SKM-1 treated with dmso at 0.1 percent for 144 hours (cell line): ENCODE data around the gene PLCL1.

ENCODE experiments used
- DNase-seq: peaks from one replicate; lab custom pipeline; 2025; ENCODE audit not compliant: unreplicated experiment; lab: John Stamatoyannopoulos, UW

PLCL1 gene

DNA sequence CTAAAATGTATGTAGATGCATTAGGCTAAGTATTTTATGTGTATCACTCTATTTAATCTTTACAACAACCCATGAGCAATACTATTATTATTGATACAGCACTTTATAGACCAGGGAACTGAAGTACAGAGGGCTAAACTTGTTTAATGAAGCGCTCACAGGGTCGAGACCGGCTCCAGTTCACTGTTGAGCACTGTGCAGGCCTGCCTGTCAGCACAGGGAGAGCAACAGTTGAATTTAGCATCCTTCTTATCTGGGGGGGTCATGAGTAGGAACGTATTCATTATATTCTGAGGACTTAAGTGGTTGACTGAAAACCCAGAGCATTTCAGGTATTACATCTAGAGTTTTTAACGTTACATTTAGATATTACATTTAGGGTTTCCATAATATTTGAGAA is 120.1 kb downstream of the PLCL1 start:
- DNase-seq: no peak

DNA sequence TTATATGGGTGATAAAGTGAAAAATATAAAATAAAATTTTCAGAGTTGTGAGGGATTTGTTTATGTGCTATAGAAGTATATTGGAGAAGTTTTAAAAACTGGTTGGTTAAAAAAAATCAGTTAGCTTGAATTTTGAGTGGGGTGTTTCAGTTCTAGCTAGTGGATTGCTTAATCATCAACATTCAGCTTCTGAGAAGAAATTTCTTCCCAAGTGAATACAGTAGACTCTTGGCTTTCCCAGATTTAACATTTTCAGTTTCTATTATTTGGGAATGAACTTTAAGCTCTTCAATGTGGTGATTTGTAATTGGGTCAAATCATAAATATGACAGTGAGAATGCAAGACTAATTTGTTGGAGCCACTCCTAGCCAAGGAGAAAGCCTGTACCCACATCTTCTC is 120.8 kb downstream of the PLCL1 start:
- DNase-seq: no peak

DNA sequence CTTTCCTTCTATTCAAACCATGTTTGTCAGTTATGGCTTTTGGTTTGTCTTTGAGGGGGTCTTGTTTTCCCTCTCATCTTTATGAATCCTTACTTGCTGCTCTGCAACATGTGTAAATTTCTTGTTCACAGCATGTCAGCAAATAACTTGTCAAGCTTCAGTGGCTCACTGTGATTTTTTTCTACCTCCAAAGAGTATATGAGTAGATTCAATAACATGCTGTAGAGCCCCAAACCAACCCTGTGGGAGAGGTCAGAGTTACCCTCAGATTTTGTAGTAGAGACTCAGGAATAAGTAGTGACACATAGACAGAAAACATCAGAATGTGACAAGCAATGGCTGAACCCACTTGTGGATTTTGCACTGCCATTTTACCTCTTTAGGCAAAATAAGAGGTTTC is 121.6 kb downstream of the PLCL1 start:
- no peak for DNase-seq

- DNase-seq: no peak
Measured at GRCh38 chr2:197926673-197927072, 122.3 kb downstream of the PLCL1 start.

DNA sequence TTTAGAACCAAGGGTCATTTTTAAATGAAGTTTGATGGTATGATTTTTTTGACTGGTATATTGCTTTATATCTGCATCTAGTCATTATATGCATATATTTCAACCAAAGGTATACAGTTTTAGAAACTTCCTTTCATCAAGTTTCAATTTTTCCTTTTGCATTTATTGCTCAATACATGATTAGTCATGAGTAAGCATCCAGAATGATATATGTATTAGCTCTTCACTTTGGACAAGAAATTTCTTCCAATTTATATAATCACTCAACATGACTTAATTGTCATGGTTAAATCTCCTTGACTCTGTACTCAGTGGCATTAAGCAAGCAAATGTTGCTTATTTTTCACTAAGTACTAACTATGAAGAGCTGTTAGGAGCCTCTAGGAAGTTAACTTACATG is 123.6 kb downstream of the PLCL1 start:
- DNase-seq: no peak

GRCh38 chr2:197929008-197929885 is 124.9 kb downstream of the PLCL1 start:
- no peak for DNase-seq

DNA sequence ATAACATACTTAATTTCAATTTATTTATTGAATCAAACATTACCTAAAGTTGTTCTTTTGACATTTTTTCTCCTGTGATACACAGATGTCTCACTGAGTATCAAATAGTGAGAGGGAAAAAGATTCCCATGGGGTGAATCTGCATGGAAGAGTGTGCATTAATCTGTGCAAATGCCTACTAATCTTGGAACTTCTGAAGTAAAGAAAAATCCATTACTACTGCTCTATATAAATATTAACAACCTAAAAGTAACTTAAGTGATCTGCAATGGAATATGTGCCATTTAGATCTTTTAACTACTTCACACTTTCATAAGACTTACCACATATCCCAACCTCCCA is 125.5 kb downstream of the PLCL1 start:
- DNase-seq: no peak

DNA sequence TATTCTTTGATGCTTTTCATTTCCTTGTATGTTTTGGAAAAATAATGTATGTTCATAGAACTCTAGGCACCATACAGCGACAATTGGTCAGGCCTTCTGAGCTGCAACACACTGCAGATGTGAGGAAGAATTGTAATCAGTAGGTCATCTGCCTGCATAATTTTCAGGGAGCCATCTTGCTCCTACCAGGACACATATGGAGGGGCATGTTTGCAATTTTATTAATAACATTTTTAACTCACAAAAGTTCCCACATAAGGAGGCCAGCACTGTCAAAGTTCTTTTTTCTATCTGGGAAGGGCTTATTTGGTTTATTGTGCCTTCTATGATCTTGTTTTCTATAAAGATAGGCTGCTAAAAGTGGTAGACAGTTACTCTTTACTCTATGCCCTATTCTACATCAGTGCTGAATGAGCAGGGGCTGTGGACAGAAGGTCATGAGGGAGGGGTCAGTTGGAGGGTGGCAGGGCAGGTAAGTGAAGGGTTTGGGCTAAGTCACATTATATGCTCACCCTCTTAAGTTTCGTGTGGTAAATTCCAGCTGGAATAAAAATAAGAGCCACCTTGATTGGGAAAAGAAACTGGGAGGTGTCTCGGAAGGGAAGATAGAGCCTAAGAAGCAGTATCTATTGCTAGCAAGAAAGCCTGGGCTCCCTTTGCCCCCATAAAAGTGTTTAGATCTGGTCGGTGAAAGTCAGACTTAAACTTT is 126.3 kb downstream of the PLCL1 start:
- no peak for DNase-seq

DNA sequence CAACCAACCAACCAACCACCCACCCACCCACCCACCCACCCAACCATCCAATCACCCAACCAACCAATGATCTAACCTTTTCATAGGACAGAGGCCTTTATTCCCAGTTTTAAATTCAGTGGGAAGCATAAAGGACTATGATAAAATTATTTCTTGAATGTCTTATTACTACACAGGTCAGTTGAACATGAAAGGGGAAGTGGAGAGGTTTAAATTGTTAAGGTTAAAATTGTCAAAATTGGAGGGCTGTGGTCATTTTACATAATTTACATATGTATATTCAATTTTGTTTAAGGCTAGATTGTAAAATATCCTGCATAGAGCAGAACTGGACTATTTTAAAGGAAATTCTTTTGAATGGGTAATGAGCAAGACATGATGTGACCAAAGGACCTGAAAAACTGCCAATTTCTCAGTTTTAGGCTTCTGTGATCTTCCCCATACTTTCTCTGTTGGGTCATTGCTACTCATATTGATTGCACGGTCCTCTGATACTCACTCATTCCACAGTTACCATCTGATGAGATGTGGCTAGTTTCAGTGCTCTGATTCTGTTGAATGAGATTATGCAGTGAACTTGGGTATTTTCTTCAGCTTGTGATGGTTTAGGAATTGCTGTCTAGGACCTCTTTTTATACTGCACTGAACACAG is 127.4 kb downstream of the PLCL1 start:
- DNase-seq: no peak

DNA sequence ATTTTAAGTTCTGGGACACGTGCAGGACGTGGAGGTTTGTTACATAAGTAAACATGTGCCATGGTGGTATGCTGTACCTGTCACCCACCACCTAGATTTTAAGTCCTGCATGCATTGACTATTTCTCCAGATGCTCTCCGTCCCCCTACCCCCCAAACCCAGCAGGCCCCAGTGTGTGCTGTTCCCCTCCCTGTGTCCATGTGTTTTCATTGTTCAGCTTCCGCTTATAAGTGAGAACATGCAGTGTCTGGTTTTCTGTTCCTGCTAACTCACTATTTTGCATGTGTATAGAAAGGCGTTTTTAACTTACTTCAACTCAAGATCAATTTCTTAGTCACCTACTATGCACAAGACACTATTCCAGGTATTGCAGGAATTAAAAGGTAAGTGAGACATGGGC is 128.0 kb downstream of the PLCL1 start:
- no peak for DNase-seq

GRCh38 chr2:197934261-197934933 is 130.0 kb downstream of the PLCL1 start:
- no peak for DNase-seq

GRCh38 chr2:197934934-197935289 is 130.5 kb downstream of the PLCL1 start:
- DNase-seq: no peak

DNA sequence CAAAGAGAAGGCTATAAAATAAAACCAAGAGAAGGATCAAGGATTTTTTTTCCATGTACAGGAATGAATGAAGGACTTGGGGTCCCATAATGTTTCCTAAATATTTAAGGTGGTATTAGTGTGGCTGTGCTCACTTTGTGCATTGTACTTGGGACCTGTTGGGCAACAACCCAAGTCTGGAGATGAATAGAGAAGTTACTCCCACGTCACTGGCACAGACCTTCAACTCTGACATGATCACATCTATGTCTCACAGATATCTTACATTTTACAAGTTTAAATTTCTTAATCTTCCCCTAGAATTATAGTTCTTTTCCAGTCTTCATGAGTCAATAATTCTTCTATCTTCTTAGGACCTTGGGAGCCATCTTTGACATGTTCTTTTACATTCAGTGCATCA is 133.4 kb downstream of the PLCL1 start:
- no peak for DNase-seq

GRCh38 chr2:197938555-197938954 is 134.2 kb downstream of the PLCL1 start:
- no peak for DNase-seq

DNA sequence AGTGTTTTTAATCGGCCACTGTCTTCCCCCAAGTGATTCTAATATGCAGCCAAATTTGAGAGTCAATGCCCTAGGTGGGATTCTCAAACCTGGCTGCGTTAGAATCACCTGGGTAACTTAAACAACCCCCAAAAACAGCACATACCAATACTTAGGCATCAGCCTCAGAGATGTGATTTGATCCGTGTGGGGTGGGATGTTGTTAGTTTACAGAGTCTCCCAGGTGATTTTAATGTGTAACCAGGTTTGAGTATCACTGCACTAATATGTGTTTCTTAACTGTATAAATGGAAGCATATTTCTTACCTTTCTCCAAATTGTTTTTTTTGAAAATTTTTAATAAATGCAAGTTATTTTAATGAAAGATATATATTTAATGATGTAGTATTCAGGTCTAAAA is 135.4 kb downstream of the PLCL1 start:
- no peak for DNase-seq

DNA sequence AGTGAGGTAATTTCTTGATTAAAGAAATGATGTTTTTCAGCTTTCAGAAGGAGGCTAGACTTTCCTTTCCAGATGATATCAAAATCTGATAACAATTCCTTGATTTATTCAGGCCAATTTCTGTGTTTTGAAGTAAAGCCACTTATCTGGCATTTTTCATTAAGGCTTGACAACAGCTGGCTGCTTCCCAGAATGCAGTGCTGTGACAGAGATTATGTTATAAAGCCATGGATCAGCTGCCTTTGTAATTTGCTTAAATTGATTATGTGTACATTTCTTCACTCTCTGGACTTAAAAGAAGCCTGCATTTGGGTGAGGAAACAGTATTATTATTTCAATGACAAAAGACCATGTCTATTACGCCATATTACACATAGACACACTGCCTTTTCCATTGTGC is 136.0 kb downstream of the PLCL1 start:
- no peak for DNase-seq

DNA sequence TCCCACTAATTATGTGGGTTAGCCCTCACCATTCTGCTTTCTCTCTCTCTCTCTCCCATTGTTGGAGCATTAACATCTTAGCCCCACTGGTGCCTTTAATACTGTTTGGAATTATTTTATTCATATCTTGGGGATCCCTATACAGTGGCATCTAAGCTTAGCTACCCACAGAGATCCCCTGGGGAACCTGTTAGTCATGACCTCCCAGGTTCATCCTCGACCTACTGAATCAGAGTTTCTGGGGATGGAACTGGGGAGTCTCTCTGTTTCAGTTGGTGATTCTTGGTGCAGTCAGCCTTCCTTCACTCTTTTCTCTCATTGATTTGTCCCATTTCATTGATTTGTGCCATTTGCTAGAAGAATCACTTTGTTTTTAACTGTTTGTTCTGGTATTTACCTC is 137.3 kb downstream of the PLCL1 start:
- DNase-seq: no peak

- no peak for DNase-seq
Measured at GRCh38 chr2:197943731-197944130, 139.3 kb downstream of the PLCL1 start.

GRCh38 chr2:197944416-197945096 is 140.2 kb downstream of the PLCL1 start:
- DNase-seq: no peak

GRCh38 chr2:197946562-197946961 is 142.2 kb downstream of the PLCL1 start:
- DNase-seq: no peak

DNA sequence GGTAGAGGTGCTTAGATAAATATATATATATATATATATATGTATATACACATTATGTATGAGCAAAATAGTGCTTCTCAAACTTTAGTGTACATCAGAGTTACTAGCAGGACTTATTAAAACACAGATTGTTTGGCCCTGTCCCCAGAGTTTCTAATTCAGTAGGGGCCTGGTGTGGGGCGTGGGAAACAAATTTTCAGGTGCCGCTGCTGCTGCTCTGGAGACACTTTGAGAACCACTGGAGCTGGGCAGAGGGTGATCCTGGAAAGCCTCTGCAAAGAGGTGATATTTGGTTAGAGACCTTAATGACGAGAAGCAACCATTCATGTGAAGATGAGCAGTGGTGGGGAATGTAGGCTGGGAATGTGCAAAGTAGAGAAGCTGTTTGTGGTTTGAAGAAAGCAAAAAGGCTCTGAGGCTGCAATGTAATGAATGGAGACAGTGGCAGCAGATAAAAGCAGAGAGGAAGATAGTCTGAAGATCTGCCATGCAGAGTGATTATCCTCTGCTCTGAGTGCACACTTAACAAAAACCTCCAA is 142.9 kb downstream of the PLCL1 start:
- no peak for DNase-seq
